Stimulated activated CD4-positive, alpha-beta T cell treated with anti-CD3 and anti-CD28 coated beads, Interleukin-15, amount 100 ng/mL, for 1 hour (primary cell): ENCODE data around the gene PKP4.

ENCODE experiments used
- DNase-seq, 2 donors: peaks; one replicate each; pipeline ENCODE4 v3.0.0-alpha.2; 2020; ENCODE audit warnings: low read depth in 1 of 2, low spot score in 1 of 2

PKP4 gene

GRCh38 chr2:158589303-158589702, 132.6 kb downstream of the PKP4 start:
- no peak for DNase-seq

GRCh38 chr2:158598862-158599517, 142.2 kb downstream of the PKP4 start:
- no peak for DNase-seq

GRCh38 chr2:158599609-158600008, 142.9 kb downstream of the PKP4 start:
- DNase-seq, result no peak

GRCh38 chr2:158600155-158600802, 143.5 kb downstream of the PKP4 start:
- DNase-seq, result no peak

GRCh38 chr2:158602027-158602426, 145.3 kb downstream of the PKP4 start:
- no peak for DNase-seq

GRCh38 chr2:158603205-158603604, 146.5 kb downstream of the PKP4 start:
- no peak for DNase-seq

- DNase-seq, result no peak
These were observed 147.2 kb downstream of the PKP4 start for GRCh38 chr2:158603986-158604385.

- no peak for DNase-seq
These were observed 153.3 kb downstream of the PKP4 start for GRCh38 chr2:158610059-158610458.

- no peak for DNase-seq
These were observed 159.8 kb downstream of the PKP4 start for GRCh38 chr2:158616480-158617000.

GRCh38 chr2:158618891-158619490, 162.2 kb downstream of the PKP4 start:
- no peak for DNase-seq

GRCh38 chr2:158619496-158619895, 162.7 kb downstream of the PKP4 start:
- no peak for DNase-seq

- DNase-seq, result no peak
These were observed 163.9 kb downstream of the PKP4 start for GRCh38 chr2:158620656-158621055.

- no peak for DNase-seq
These were observed 167.4 kb downstream of the PKP4 start for GRCh38 chr2:158624071-158624667.

GRCh38 chr2:158624961-158625360, 168.2 kb downstream of the PKP4 start:
- DNase-seq, result no peak

- DNase-seq, result no peak
These were observed 172.4 kb downstream of the PKP4 start for GRCh38 chr2:158629116-158629515.

- DNase-seq, result no peak
These were observed 176.5 kb downstream of the PKP4 start for GRCh38 chr2:158633261-158633660.

- no peak for DNase-seq
These were observed 177.9 kb downstream of the PKP4 start for GRCh38 chr2:158634627-158635026.

GRCh38 chr2:158635961-158636601, 179.3 kb downstream of the PKP4 start:
- DNase-seq, result no peak

- DNase-seq, result no peak
These were observed 180.6 kb downstream of the PKP4 start for GRCh38 chr2:158637357-158637756.

GRCh38 chr2:158644139-158644538, 187.4 kb downstream of the PKP4 start:
- no peak for DNase-seq

GRCh38 chr2:158645299-158645698, 188.5 kb downstream of the PKP4 start:
- no peak for DNase-seq
